PC-9 (cell line): ENCODE results near the gene PIEZO2. TPM values are rescaled to one million over a fixed set of nuclear protein-coding genes. Genes with fewer than 3 reads are reported as not detected.

ENCODE experiments used
- BruUV-seq: library from RNA; stranded (reverse); fragments of 400-500 nt; replicated peaks from 2 replicates; lab custom pipeline; 2021; lab: Mats Ljungman, UMichigan
- CTCF ChIA-PET: fragments of 300-600 bp; sonication (Branson Sonifier 250); formaldehyde crosslinking; loops from one replicate; lab custom pipeline; 2022; ENCODE audit warnings: antibody characterized with exemption; lab: Charles Lee
- POLR2A ChIA-PET: fragments of 300-600 bp; sonication (Branson Sonifier 250); formaldehyde crosslinking; loops from one replicate; lab custom pipeline; 2022; ENCODE audit warnings: antibody characterized with exemption; ENCODE audit not compliant: unreplicated experiment; lab: Charles Lee
- DNase-seq, 2 experiments: peaks; one replicate each; pipeline versions ENCODE4 v3.0.0 to v3.0.0-alpha.2; 2015 to 2022; ENCODE audit warnings: mixed read lengths in 1 of 2
- H2AFZ ChIP-seq: fragments of 200-600 bp; sonication (generic); 2 replicates; pipeline ENCODE4 v1.8.1; 2017; ENCODE audit warnings: antibody characterized with exemption
- H3F3A ChIP-seq: fragments of 200-600 bp; sonication (generic); 2 replicates; pipeline ENCODE4 v1.8.1; 2017; ENCODE audit warnings: antibody characterized with exemption, mild to moderate bottlenecking, low read depth; ENCODE audit not compliant: insufficient read depth
- H3K27ac ChIP-seq: fragments of 200-600 bp; sonication (generic); 2 replicates; pipeline ENCODE4 v1.6.1; 2016; ENCODE audit warnings: mixed run types
- H3K27me3 ChIP-seq: fragments of 200-600 bp; sonication (generic); 2 replicates; pipeline ENCODE4 v1.6.1; 2016; ENCODE audit warnings: low read depth, mixed run types; ENCODE audit not compliant: insufficient read depth
- H3K36me3 ChIP-seq: fragments of 200-600 bp; sonication (generic); 2 replicates; pipeline ENCODE4 v1.6.1; 2016; ENCODE audit warnings: low read depth, mixed run types
- H3K4me1 ChIP-seq: fragments of 200-600 bp; sonication (generic); replicated peaks from 2 replicates; pipeline ENCODE4 v1.6.1; 2016; ENCODE audit warnings: mixed run types; ENCODE audit not compliant: insufficient read depth
- H3K4me2 ChIP-seq: fragments of 200-600 bp; sonication (generic); 2 replicates; pipeline ENCODE4 v1.6.1; 2017; ENCODE audit warnings: mixed run types
- H3K4me3 ChIP-seq: fragments of 200-600 bp; sonication (generic); 2 replicates; pipeline ENCODE4 v1.6.1; 2016; ENCODE audit warnings: mixed run types
- H3K79me2 ChIP-seq: fragments of 200-600 bp; sonication (generic); 2 replicates; pipeline ENCODE4 v1.6.1; 2017; ENCODE audit warnings: low read depth, mixed run types
- H3K9me2 ChIP-seq: fragments of 200-600 bp; sonication (generic); 2 replicates; pipeline ENCODE4 v1.8.1; 2017; ENCODE audit warnings: mild to moderate bottlenecking; ENCODE audit not compliant: insufficient read depth
- H3K9me3 ChIP-seq: fragments of 200-600 bp; sonication (generic); 2 replicates; pipeline ENCODE4 v1.8.1; 2016; ENCODE audit warnings: low read depth; ENCODE audit not compliant: insufficient read depth
- H4K20me1 ChIP-seq: fragments of 200-600 bp; sonication (generic); 2 replicates; pipeline ENCODE4 v1.8.1; 2017; ENCODE audit not compliant: insufficient read depth
- CTCF ChIP-seq: fragments of 200-600 bp; sonication (generic); conservative IDR thresholded peaks from 2 replicates; pipeline ENCODE4 v1.6.1; 2017; ENCODE audit warnings: mixed run types, antibody characterized with exemption, mild to moderate bottlenecking, moderate library complexity
- EZH2 ChIP-seq: fragments of 200-600 bp; sonication (generic); IDR thresholded peaks from 2 replicates; pipeline ENCODE4 v1.8.0; 2017; ENCODE audit warnings: antibody characterized with exemption, low read depth
- intact Hi-C: fragments of 100-400 bp; cut with micrococcal nuclease; formaldehyde crosslinking; loops from one replicate; pipeline ENCODE4 v1.10.0; 2022; ENCODE audit not compliant: unreplicated experiment
- total RNA-seq: library from RNA; stranded (reverse); gene quantifications from 2 replicates; pipeline ENCODE4 v1.2.3, GENCODE V29; 2021

The PIEZO2 gene
- total RNA-seq, 1 experiment from 2014 or later = not detected

GRCh38 chr18:10893761-10894160 lies 255.6 kb downstream of the PIEZO2 start:
- Histone ChIP-seq H4K20me1 (no peaks in the 10 kb centered on the region), H3K4me3 (no peak overlapping the region), H3K79me2 (no peaks in the 10 kb centered on the region), H3F3A (no peaks in the 10 kb centered on the region), H3K9me3 (no peaks in the 10 kb centered on the region), H3K36me3 (no peaks in the 10 kb centered on the region), H3K27ac (no peak overlapping the region), H3K4me2 (no peak overlapping the region), H2AFZ (no peak overlapping the region), H3K27me3 (peaks cover 54% of the 10 kb centered on the region), H3K9me2 (no peaks in the 10 kb centered on the region), H3K4me1 (no peaks in the 10 kb centered on the region)
- no peak for DNase-seq
- no TSS peak for BruUV-seq
- ChIA-PET POLR2A (no interaction called here), CTCF (no interaction called here)
- intact Hi-C loops = loop anchor here (1.0 kb wide), 1 partner anchor 29 kb away; no protein-coding TSS in a partner anchor
- TF ChIP-seq EZH2 = no peak
- no peak for TF ChIP-seq CTCF

DNA sequence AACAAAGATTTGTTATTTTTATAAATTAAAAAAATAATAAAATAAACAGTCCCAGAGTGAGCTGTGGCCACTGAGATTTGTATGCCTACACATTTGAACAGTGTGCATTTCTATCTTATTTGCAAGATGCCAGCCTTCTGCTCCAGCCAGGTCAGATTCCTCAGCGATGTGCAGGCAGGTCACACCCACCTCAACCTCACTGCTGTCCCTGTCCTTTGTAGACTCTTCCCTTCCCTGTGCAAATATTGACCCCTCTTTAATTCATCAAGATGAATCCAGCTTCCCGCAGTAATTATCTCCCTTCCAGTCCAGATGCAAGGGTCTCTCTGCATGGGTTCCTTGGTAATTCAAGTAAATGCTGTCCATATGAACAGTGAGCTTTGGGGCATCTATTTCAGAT lies 256.2 kb downstream of the PIEZO2 start:
- TF ChIP-seq CTCF (no peak), EZH2 (no peak)
- intact Hi-C loops = no loop called here
- Histone ChIP-seq H3F3A (no peaks in the 10 kb centered on the region), H3K36me3 (no peaks in the 10 kb centered on the region), H3K27me3 (peaks cover 54% of the 10 kb centered on the region), H3K9me2 (no peaks in the 10 kb centered on the region), H4K20me1 (no peaks in the 10 kb centered on the region), H3K9me3 (no peaks in the 10 kb centered on the region), H3K4me3 (no peak overlapping the region), H2AFZ (no peak overlapping the region), H3K79me2 (no peaks in the 10 kb centered on the region), H3K4me1 (no peaks in the 10 kb centered on the region), H3K4me2 (no peak overlapping the region), H3K27ac (no peak overlapping the region)
- ChIA-PET CTCF (no interaction called here), POLR2A (no interaction called here)
- no peak for DNase-seq
- BruUV-seq = no TSS peak

DNA sequence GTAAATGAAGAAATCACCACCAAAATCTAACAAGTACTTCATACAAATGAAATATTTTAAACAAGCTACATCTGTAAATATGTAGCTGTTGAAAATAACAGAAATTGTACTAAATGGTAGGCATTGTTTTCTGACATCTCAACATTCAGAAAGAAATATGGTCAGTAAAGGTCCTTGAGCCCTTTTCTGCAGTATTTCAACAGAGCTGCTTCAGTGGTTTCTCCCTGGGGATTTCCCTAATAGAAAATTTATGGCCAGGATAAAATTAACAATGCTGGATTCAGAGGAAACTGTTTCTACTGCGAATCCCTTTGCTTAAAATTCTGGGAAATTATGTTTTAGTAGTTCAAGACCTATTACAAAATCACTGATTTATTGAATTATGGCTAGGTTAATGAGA lies 256.6 kb downstream of the PIEZO2 start:
- no peaks in the 10 kb centered on the region for H3K9me2 ChIP-seq
- BruUV-seq = no TSS peak
- no peaks in the 10 kb centered on the region for H3K9me3 ChIP-seq
- H3K4me3 ChIP-seq = no peak overlapping the region
- intact Hi-C loops = no loop called here
- no peak overlapping the region for H2AFZ ChIP-seq
- DNase-seq = no peak
- H3F3A ChIP-seq = no peaks in the 10 kb centered on the region
- no peak for TF ChIP-seq EZH2
- H3K4me2 ChIP-seq = no peak overlapping the region
- H3K27ac ChIP-seq = no peak overlapping the region
- ChIA-PET CTCF (no interaction called here), POLR2A (no interaction called here)
- no peaks in the 10 kb centered on the region for H3K79me2 ChIP-seq
- H3K36me3 ChIP-seq = no peaks in the 10 kb centered on the region
- no peaks in the 10 kb centered on the region for H4K20me1 ChIP-seq
- no peaks in the 10 kb centered on the region for H3K4me1 ChIP-seq
- H3K27me3 ChIP-seq = peaks cover 54% of the 10 kb centered on the region

- no peaks in the 10 kb centered on the region for H3K9me2 ChIP-seq
- no peak overlapping the region for H2AFZ ChIP-seq
- no peak overlapping the region for H3K4me2 ChIP-seq
- TF ChIP-seq CTCF (no peak), EZH2 (no peak)
- H3K36me3 ChIP-seq = no peaks in the 10 kb centered on the region
- no peak overlapping the region for H3K4me3 ChIP-seq
- H3K27me3 ChIP-seq = peaks cover 39% of the 10 kb centered on the region
- no peaks in the 10 kb centered on the region for H3K79me2 ChIP-seq
- no peak for DNase-seq
- CTCF ChIA-PET = no interaction called here
- BruUV-seq = no TSS peak
- intact Hi-C loops = no loop called here
- H3K27ac ChIP-seq = no peak overlapping the region
- no peaks in the 10 kb centered on the region for H3F3A ChIP-seq
- no peaks in the 10 kb centered on the region for H4K20me1 ChIP-seq
- no peaks in the 10 kb centered on the region for H3K9me3 ChIP-seq
- POLR2A ChIA-PET = no interaction called here
- no peaks in the 10 kb centered on the region for H3K4me1 ChIP-seq
Measured at GRCh38 chr18:10890022-10890421, 259.3 kb downstream of the PIEZO2 start.
